ENCODE measurements around the gene SCT.

Gene SCT

DNA sequence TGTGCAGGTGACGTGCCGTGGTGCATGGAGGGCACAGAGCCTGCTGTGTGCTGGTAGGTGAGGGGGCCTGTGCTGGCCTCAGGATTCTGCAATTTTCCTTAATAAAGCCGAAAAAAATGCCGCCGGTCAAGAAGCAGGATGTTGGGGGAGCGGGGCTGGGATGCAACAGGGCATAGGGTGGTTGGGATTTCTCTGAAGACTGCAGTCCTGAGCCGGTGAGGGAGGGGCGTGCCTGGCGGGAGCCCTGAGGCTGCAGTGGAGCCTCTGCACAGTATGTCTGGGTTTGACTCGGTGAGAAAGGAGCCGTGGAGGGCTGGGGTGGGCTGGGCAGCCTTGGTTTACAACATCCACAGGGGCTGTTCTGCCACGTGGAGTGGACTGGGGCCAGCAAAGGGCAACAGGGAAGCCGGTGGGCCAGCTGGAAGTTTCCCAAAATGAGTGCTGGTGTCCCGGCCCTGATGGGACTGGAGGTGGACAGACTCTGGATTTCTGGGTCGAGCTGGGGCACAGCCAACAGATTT, 3.6 kb downstream of the SCT start:
- DNase-seq: no peak

GRCh38 chr11:621838-622237, 5.1 kb downstream of the SCT start:
- no peak for DNase-seq

DNA sequence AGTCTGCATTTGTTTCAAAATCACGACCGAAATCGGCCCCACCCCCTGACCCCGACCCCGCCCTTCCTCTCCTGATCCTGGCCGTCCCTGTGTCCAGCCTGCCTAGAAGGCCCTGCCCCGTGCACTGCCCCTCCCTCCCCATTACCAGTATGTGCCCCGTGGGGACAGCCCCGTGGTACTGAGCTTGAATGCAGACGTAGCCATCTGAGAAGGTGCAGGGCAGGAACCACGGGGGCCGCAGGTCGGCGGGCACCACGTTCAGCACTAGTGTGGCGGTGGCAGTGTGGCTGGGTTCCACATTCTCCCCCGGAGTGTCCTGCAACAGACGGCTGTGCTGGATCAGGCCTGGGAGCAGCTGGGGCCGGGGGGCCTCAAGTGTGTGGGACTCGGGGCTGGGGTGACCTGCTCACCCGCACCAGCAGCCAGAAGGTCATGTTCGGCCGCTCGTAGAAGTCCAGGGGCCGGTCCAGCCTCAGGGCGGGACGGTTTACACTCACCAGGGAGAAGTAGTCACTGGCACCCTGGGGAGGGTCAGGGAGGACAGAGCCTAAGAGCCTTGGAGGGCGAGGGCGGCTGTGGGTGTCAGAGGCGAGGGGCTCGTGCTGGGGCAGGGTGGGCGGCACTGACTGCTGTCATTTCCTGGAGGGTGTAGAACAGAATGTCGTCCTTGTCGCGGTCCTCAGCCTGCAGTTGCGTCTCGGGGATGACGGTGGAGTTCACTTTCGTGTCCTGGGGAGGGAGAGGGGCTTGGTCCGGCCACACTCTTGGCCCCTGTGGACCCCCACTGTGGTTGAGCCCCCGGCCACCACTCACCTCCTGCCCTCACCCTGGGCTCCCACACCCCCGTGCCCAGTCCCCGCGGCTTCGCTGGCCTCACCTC, 5.8 kb downstream of the SCT start:
- DNase-seq: no peak

DNA sequence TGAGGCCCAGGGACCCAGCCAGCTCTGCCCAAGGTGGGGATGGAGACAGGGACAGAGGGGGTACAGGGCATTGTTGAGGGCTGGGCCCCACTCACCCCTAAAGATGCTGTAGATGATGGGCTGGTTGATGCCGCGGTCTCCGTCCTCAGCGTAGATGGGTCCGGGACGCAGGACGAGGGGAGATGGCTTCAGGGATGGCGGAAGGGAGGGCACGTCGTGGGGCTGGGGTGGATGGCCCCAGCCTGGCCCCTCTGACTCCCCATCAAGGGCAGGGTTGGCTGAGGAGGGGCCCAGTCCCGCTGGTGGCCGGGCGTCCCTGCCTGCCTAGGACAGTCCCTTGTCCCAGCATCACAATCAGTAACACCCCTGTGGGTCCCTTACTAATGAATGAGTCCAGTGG, 6.8 kb downstream of the SCT start:
- no peak for DNase-seq

DNA sequence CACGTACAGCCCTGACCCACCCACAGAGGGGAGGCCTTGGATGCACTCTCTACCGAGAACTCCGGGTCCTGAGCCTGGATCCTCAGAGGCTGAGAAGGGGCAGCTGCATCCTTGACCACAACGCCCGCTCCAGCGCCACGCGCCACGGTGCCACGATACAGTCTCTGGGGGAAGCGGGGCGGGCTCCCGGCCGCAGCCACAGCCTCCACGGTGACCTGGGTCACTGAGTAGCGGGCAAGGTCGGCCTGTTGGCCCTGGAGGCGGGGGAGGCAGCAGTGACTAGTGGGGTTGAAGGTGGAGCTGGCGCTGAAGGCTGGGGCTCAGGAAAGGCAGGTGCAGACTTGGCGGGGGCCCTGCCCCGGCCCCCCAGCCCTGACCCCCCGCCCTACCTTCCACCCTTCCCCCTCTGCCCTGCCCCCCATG, 7.3 kb downstream of the SCT start:
- DNase-seq: no peak

DNA sequence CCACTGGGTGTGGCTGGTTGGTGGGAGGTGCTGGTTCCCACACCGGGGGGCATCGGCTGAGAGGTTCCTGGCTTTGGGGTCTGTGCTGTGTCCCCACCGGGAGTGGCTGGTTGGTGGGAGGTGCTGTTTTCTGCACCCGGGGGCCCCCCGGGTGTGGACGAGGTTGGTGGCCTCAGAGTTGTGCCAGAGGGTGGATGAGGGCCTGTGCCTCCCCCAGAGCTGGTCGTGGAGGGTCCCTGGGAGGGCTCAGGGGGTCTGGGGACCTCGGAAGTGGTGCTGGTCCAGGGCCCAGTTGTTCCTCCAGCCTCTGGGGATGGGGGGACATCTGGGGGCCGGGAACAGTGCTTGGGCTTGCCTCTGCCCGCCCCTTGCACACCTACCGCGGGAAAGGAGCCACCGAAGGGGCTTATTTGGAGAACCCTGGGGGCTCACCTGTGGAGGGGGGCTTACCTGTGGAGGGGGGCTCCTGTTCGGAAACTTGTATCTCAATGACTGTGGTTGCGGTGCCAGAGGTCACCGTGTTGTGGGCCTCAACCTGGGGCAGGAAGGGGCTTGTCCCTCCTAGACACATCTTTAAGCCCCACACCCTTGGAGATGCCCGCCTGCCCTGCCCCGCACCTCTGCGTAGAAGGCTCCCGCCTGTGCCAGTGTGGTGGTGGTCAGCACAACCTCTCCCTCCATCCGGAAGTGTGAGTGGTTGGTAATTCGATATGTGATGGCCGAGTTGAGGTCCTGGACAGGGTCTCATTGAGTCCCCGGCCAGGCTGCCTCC, 7.9 kb downstream of the SCT start:
- DNase-seq: no peak

- DNase-seq: no peak
Observed at GRCh38 chr11:617912-618682, 8.9 kb downstream of the SCT start.

- no peak for DNase-seq
Observed at GRCh38 chr11:617199-617911, 9.6 kb downstream of the SCT start.

DNA sequence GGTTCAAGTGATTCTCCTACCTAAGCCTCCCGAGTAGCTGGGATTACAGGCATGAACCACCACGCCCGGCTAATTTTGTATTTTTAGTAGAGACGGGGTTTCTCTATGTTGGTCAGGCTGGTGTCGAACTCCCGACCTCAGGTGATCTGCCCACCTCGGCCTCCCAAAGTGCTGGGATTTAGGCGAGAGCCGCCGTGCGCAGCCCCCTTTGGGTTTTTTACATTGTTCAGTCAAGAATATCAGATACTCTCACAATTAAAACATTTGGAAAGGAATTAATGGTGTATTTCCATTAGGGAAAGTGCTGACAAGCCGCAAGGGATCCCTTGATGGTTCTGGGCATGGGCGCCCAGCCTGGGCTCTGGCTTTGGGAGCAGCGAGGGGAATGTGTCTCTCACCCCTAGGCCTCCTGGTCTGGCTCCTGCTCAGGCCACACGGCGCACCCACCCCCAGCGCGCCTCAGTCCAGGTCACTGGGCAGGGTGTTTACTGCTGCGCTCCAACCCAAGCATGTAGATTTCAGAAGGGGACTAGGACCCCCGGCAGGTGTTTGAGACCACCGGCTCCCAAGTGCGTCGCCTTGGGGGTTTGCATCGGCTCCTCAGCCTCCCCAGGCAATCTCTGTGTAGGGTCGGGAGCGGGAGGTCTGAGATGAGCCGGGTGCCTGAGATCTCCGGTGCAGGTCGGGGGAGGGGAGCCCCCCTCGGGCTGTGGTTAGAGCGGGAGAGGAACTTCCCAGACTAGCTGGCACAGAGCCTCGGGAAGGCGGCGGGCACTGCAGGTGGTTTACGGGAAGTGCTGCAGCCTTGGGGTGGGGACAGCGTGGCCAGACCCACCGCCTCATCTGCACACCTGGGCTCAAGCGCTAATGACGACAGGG, 10.4 kb downstream of the SCT start:
- DNase-seq: no peak

DNA sequence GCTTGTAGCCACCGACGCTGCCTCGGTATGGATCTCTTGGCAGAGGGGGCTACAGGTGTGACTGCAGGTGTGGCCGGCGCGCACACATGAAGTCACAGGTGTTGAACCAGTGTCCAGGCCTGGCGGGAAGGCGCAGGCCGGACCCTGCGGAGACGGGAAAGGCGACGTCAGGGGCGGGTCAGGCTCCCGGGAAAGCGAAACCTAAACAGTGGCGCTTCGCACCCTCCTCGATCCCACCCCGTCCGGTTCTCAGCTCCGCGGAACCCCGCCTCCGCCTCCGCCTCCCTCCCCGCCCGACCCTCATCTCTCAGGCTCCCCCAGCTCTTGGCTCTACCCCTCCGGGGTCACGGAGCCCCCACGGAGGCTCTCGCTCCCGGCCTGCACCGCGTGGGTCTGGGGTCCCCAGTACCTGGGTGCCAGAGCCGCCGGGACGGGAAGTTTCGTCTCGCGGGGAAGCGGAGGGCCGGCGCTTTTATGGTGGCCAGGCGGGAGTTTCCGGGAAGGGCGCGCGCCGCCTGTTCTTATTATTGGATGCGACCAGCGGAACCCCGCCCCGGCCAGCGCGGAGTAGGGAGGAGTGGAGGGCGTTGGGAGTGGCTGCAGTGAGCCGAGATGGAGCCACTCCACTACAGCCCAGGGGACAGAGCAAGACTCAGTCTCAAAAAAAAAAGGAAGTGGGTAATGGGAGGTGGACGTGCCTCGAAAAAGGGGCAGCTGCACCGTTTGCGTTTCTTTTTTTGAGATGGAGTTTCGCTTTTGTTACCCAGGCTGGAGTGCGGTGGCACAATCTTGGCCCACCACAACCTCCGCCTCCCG, 11.3 kb downstream of the SCT start, which contains the start of gene IRF7:
IRF7 (minus strand) TSS at position 447 of the 816 bp plus-strand sequence. CDS start 586 bp downstream, outside the sequence.
- DNase-seq: peak; percentile 21 to 89 (median 72)

- peak in 1 of 56 donors; percentile 12 for DNase-seq
Observed at GRCh38 chr11:614623-615503, 12.1 kb downstream of the SCT start.

GRCh38 chr11:614021-614622, 12.9 kb downstream of the SCT start:
- DNase-seq: no peak

DNA sequence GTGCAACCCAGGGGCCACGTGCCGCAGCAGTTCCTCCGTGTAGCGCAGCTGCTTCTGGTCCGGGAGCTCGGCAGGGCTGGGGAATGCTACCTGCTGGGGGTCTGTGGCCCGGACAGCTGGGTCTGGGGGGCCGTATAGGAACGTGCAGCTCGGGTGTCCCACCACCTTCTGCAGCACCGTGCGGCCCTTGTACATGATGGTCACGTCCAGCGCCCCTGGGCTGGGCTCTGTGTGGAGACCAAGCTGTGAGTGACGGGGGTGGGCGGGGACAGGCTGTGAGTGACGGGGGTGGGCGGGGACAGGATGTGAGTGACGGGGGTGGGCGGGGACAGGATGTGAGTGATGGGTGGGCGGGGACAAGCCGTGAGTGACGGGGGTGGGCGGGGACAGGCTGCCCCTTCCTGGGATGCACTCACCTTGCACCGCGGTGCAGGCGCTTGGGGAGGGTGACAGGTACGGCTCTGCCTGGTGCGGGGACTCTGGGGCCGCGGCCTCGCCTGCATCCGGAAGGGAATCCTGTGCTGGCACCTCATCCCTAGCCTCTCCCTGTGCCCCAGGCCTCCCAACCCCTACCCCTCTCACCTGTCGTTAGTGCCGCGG, 13.5 kb downstream of the SCT start:
- DNase-seq: peak in 15 of 56 donors; percentile 15 to 51 (median 31)

DNA sequence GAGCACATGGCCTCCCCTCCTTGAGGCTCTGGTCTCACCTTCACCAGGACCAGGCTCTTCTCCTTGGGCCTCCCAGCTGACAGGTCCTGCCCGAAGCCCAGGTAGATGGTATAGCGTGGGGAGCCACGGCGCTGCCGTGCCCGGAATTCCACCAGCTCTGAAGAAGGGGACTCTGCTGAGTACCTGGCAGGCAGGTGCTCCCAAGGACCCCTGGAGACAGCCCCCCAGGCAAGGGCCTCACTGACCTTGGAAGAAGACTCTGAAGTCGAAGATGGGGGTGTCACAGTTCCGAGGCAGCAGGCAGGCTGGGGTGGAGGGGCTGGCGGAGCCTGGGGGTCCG, 14.1 kb downstream of the SCT start:
- no peak for DNase-seq

DNA sequence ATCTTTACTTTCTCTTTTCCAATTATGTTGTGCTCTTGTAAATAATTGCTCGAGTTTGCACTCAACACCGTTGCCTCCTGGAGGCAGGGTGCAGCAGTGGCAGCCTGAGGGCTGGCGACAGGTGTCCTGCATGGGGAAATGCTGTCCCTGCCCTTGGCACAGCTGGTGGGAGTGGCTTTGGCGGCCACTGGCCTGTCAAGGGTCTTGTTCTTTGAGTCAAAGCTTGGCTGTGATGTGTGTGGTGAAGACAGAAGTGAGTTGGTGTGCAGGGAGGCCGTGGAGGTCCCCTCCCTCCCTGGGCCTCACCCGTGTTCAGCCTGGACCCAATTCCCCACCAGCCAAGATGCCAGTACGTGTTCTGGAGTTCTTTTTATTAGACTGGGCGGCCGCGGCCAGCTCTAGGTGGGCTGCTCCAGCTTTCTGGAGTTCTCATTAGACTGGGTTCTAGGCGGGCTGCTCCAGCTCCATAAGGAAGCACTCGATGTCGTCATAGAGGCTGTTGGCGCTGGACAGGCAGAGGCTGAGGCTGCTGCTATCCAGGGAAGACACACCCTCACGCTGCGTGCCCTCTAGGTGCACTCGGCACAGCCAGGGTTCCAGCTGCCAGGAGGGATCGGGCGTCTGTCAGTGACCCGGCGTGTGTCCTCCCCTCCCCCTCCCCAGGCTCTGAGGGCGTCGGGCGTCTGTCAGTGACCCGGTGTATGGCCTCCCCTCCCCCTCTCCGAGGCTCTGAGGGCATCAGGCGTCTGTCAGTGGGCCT, 14.6 kb downstream of the SCT start:
- DNase-seq: no peak
